Endothelial cell of umbilical vein (primary cell): ENCODE data around the gene MRM1. TPM values are rescaled to one million over a fixed set of nuclear protein-coding genes. Genes with fewer than 3 reads are reported as not detected.

Source experiments
- BruUV-seq: library from RNA; stranded (reverse); fragments of 400-500 nt; replicated peaks from 2 replicates; lab custom pipeline; 2021; lab: Mats Ljungman, UMichigan
- CTCF ChIA-PET: fragments of 300-600, 350-600 bp; sonication (Branson Sonifier 250); formaldehyde crosslinking; loops from one replicate; lab custom pipeline; 2021; ENCODE audit warnings: antibody characterized with exemption, inconsistent platforms; lab: Charles Lee
- POLR2A ChIA-PET: fragments of 300-600, 350-600 bp; sonication (Branson Sonifier 250); formaldehyde crosslinking; loops from one replicate; lab custom pipeline; 2021; ENCODE audit warnings: antibody characterized with exemption, inconsistent platforms; lab: Charles Lee
- DNase-seq: peaks from one replicate; pipeline ENCODE4 v3.0.0-alpha.2; 2011; ENCODE audit warnings: low read depth, low spot score
- FAIRE-seq: peaks from 2 replicates; lab custom pipeline; 2011; peaks lifted over from hg19 to GRCh38; lab: Jason Lieb, UNC
- H2AFZ ChIP-seq: 2 replicates; pipeline ENCODE4 v1.6.0; 2012; ENCODE audit warnings: low read depth, low read length, control low read depth, inconsistent platforms
- H3K27ac ChIP-seq: 2 replicates; pipeline ENCODE4 v1.5.1; 2011; ENCODE audit warnings: low read depth, mild to moderate bottlenecking, control low read depth, low read length, moderate library complexity; ENCODE audit not compliant: insufficient read depth
- H3K27me3 ChIP-seq, 2 experiments: 2 replicates each; pipeline versions ENCODE4 v1.6.0 to v1.6.1; 2011; ENCODE audit warnings: low read length in 2 of 2, mixed read lengths in 1 of 2; ENCODE audit not compliant: control insufficient read depth in 2 of 2, insufficient read depth in 2 of 2
- H3K36me3 ChIP-seq, 2 experiments: 2 replicates in 1 of 2; 3 replicates in 1 of 2; pipeline ENCODE4 v1.5.1; 2011; ENCODE audit warnings: low read length in 2 of 2, mild to moderate bottlenecking in 1 of 2, moderate library complexity in 1 of 2; ENCODE audit not compliant: control insufficient read depth in 2 of 2, insufficient read depth in 2 of 2; ENCODE audit errors: extremely low read depth in 1 of 2
- H3K4me1 ChIP-seq: 3 replicates; pipeline ENCODE4 v1.5.1; 2011; ENCODE audit warnings: mild to moderate bottlenecking, low read length; ENCODE audit not compliant: control insufficient read depth, insufficient read depth; ENCODE audit errors: extremely low read depth
- H3K4me2 ChIP-seq: 2 replicates; pipeline ENCODE4 v1.6.1; 2011; ENCODE audit warnings: low read length, control low read depth, mixed read lengths; ENCODE audit not compliant: insufficient read depth
- H3K4me3 ChIP-seq, 3 experiments: fragments of 200-600 bp in 1 of 3; sonication (generic), shearing (Covaris generic) in 1 of 3; replicated peaks in 1 of 3; 2 replicates each; pipeline ENCODE4 v1.5.1; 2011 to 2016; ENCODE audit warnings: control low read depth in 3 of 3, low read length in 3 of 3, mild to moderate bottlenecking in 2 of 3, inconsistent platforms in 1 of 3, low read depth in 1 of 3, moderate library complexity in 1 of 3; ENCODE audit not compliant: insufficient read depth in 1 of 3
- H3K79me2 ChIP-seq: 2 replicates; pipeline ENCODE4 v1.6.0; 2012; ENCODE audit warnings: low read length, inconsistent platforms; ENCODE audit not compliant: control insufficient read depth, insufficient read depth
- H3K9ac ChIP-seq: replicated peaks from 2 replicates; pipeline ENCODE3; 2011; ENCODE audit warnings: low read length, control low read depth; ENCODE audit not compliant: insufficient read depth; ENCODE audit errors: extremely low read depth
- H3K9me1 ChIP-seq: replicated peaks from 3 replicates; pipeline ENCODE4 v1.6.0; 2011; ENCODE audit warnings: mild to moderate bottlenecking, low read length; ENCODE audit not compliant: control insufficient read depth, insufficient read depth; ENCODE audit errors: extremely low read depth
- H3K9me3 ChIP-seq: replicated peaks from 2 replicates; pipeline ENCODE4 v1.5.1; 2012; ENCODE audit warnings: low read length, inconsistent platforms; ENCODE audit not compliant: control insufficient read depth, insufficient read depth
- H4K20me1 ChIP-seq: replicated peaks from 2 replicates; pipeline ENCODE3; 2011; ENCODE audit warnings: mild to moderate bottlenecking, low read length; ENCODE audit not compliant: control insufficient read depth, insufficient read depth; ENCODE audit errors: extremely low read depth
- CTCF ChIP-seq, 2 donors: IDR thresholded peaks; 1 replicate in 1 of 2; 2 replicates in 1 of 2; pipeline ENCODE4 v1.5.1; 2011; ENCODE audit warnings: low read length in 2 of 2, mild to moderate bottlenecking in 2 of 2, moderate library complexity in 2 of 2, control low read depth in 1 of 2, inconsistent platforms in 1 of 2, low read depth in 1 of 2; ENCODE audit not compliant: insufficient read depth in 1 of 2; ENCODE audit errors: extremely low read depth in 1 of 2
- EZH2 ChIP-seq: IDR thresholded peaks from 2 replicates; pipeline ENCODE4 v1.6.1; 2012; ENCODE audit warnings: borderline replicate concordance, low read depth, mild to moderate bottlenecking, moderate library complexity, low read length, inconsistent platforms; ENCODE audit not compliant: severe bottlenecking
- GATA2 ChIP-seq: IDR thresholded peaks from 2 replicates; pipeline ENCODE4 v1.7.0; 2011; ENCODE audit warnings: low read depth, mild to moderate bottlenecking, moderate library complexity, mixed read lengths, low read length; ENCODE audit not compliant: insufficient read length, insufficient read depth
- JUN ChIP-seq: IDR thresholded peaks from 2 replicates; pipeline ENCODE4 v1.6.1; 2011; ENCODE audit warnings: borderline replicate concordance, low read depth; ENCODE audit not compliant: insufficient read length, insufficient read depth
- MAX ChIP-seq: IDR thresholded peaks from 2 replicates; pipeline ENCODE4 v1.6.1; 2011; ENCODE audit not compliant: insufficient read depth, insufficient read length
- MYC ChIP-seq: IDR thresholded peaks from one replicate; pipeline ENCODE4 v1.6.1; 2011; ENCODE audit warnings: mild to moderate bottlenecking, low read depth, low read length
- POLR2AphosphoS5 ChIP-seq: IDR thresholded peaks from 2 replicates; pipeline ENCODE4 v1.6.1; 2012; ENCODE audit warnings: low read depth, mild to moderate bottlenecking, control low read depth, low read length, moderate library complexity; ENCODE audit not compliant: insufficient read depth
- dilution Hi-C: fragments of 300-500 bp; cut with MboI; formaldehyde crosslinking; loops from one replicate; pipeline ENCODE4 v1.15.0; 2019; ENCODE audit warnings: low sequenced_read_pairs; ENCODE audit not compliant: extremely low pct_ligation_motif_present
- intact Hi-C: fragments of 100-400 bp; cut with micrococcal nuclease; formaldehyde crosslinking; loops from one replicate; pipeline ENCODE4 v1.10.0; 2022
- polyA plus RNA-seq, 4 experiments: library from polyadenylated mRNA; depleted of rRNA in 3 of 4; stranded (reverse) in 3 of 4; unstranded in 1 of 4; fragments of >200 nt; gene quantifications; 2 replicates each; pipeline versions ENCODE4 v1.2.1 to v1.2.3, GENCODE V29; 2011 to 2012; ENCODE audit warnings: missing spikeins in 1 of 4
- total RNA-seq: library from RNA; stranded (reverse); gene quantifications from 2 replicates; pipeline ENCODE4 v1.2.3, GENCODE V29; 2021

Gene MRM1
- total and polyA plus RNA-seq, 2 donors (not counting 3 experiments of a cell fraction or from before 2014, with no cell fraction given) = 3.7 to 5.9 TPM

GRCh38 chr17:36628576-36628975 is 27.2 kb downstream of the MRM1 start:
- CTCF ChIA-PET = interaction anchor here (0.8 to 9.1 kb wide), 26 partner anchors 8 to 809 kb away, joined by 3 to 201 read pairs (median 4); partner anchors contain the start of gene MRM1
- dilution Hi-C loops (no loop called here), intact Hi-C loops (no loop called here)
- H3K27me3 ChIP-seq = peaks cover 14 to 18% of the 10 kb centered on the region in 2 experiments
- no peaks in the 10 kb centered on the region for H3K9me3 ChIP-seq
- no peak overlapping the region for H3K27ac ChIP-seq
- H3K4me2 ChIP-seq = no peak overlapping the region
- DNase-seq (no peak), FAIRE-seq (no peak)
- no peak overlapping the region for H3K4me3 ChIP-seq
- no peak overlapping the region for H3K9ac ChIP-seq
- POLR2A ChIA-PET = no interaction called here
- H3K4me1 ChIP-seq = no peaks in the 10 kb centered on the region
- no peak for TF ChIP-seq POLR2AphosphoS5
- TF ChIP-seq GATA2 = no peak
- TF ChIP-seq MAX = no peak
- no peak for TF ChIP-seq MYC
- no peak for TF ChIP-seq EZH2
- TF ChIP-seq JUN = no peak
- TF ChIP-seq CTCF (IDR thresholded peaks at IDR 0.05; ENCODE audit: extremely low read depth in 1 of 2, insufficient read depth in 1 of 2, low read depth in 1 of 2, low read length in 2 of 2) = no peak
- no peaks in the 10 kb centered on the region for H4K20me1 ChIP-seq
- no peaks in the 10 kb centered on the region for H3K79me2 ChIP-seq
- H3K9me1 ChIP-seq = no peaks in the 10 kb centered on the region
- no TSS peak for BruUV-seq
- no peak overlapping the region for H2AFZ ChIP-seq
- no peaks in the 10 kb centered on the region for H3K36me3 ChIP-seq
